GM19240 (cell line): Measurements from ENCODE around the gene CT45A7.
"Not testable (repeated sequence)": the region's sequence is repeated elsewhere in the genome, so short reads cannot be mapped to it uniquely, and the experiment has no call there.

ENCODE experiments used
- DNase-seq: peaks from one replicate; pipeline ENCODE4 v3.0.0; 2011; ENCODE audit warnings: low spot score; ENCODE audit not compliant: insufficient read length

The CT45A7 gene

GRCh38 chrX:135837180-135837579 is at the start of gene CT45A7:
TSS of gene CT45A7 (minus strand) at chrX:135837280. CDS start at chrX:135833533, 3,747 bp downstream.
- not testable (repeated sequence) for DNase-seq

GRCh38 chrX:135882741-135883140 is 45.7 kb upstream of the CT45A7 start:
- DNase-seq, result not testable (repeated sequence)

GRCh38 chrX:135871712-135872111 is 34.6 kb upstream of the CT45A7 start, which contains the start of gene CT45A9:
TSS of gene CT45A9 (minus strand) at chrX:135871812. CDS start at chrX:135868061, 3,751 bp downstream.
- not testable (repeated sequence) for DNase-seq

- DNase-seq, result not testable (repeated sequence)
Observed at GRCh38 chrX:135854438-135854837, 17.4 kb upstream of the CT45A7 start, which contains the start of gene CT45A8. TSS of gene CT45A8 (minus strand) at chrX:135854538. CDS start at chrX:135850783, 3,755 bp downstream.

- not testable (repeated sequence) for DNase-seq
Observed at GRCh38 chrX:135819912-135820311, 17.2 kb downstream of the CT45A7 start, which contains the start of gene CT45A2. TSS of gene CT45A2 (minus strand) at chrX:135820012. CDS start at chrX:135816265, 3,747 bp downstream.

GRCh38 chrX:135802687-135803086 is 34.4 kb downstream of the CT45A7 start, which contains the start of gene CT45A6:
TSS of gene CT45A6 (minus strand) at chrX:135802787. CDS start at chrX:135798993, 3,794 bp downstream.
- not testable (repeated sequence) for DNase-seq

- not testable (repeated sequence) for DNase-seq
Observed at GRCh38 chrX:135785403-135785802, 51.7 kb downstream of the CT45A7 start, which contains the start of gene CT45A5. TSS of gene CT45A5 (minus strand) at chrX:135785503. CDS start at chrX:135781729, 3,774 bp downstream.
